Right ventricle myocardium superior (tissue), 1 donor: ENCODE data around the gene DDAH1. TPM values are rescaled to one million over a fixed set of nuclear protein-coding genes. Genes with fewer than 3 reads are reported as not detected.
"Not testable (repeated sequence)": the region's sequence is repeated elsewhere in the genome, so short reads cannot be mapped to it uniquely, and the experiment has no call there.

Experiments used
- ATAC-seq: fragments of 200-7000 bp; cut with Tn5 transposase; one replicate; pipeline ENCODE4 v1.9.1; 2020; ENCODE audit warnings: mild to moderate bottlenecking; ENCODE audit not compliant: poor library complexity
- DNase-seq: peaks from one replicate; pipeline ENCODE4 v3.0.0-alpha.2; 2020
- intact Hi-C: fragments of 100-400 bp; cut with DNase I; formaldehyde crosslinking; loops from one replicate; pipeline ENCODE4 v1.11.2; 2022
- long read RNA-seq: library from polyadenylated mRNA; unstranded; transcript quantifications from one replicate; pipeline ENCODE4 v2.0.0, GENCODE V29; 2021
- total RNA-seq: library from RNA; stranded (reverse); fragmentation: NEBNext Ultra II Directional; extraction: Animal tissue kit (Norgen Biotek cat#: 25700); gene quantifications from one replicate; pipeline ENCODE4 v1.2.1, GENCODE V29; 2021
- donor health status: DM: no; HTN: yes; CAD: no; lungs with severe emphysema.

Gene DDAH1
- total RNA-seq, result 3.5 TPM
- long read RNA-seq, result 0 reads

GRCh38 chr1:85465099-85465785, at the start of gene DDAH1:
Gene DDAH1, minus strand, starts transcription at chr1:85465159. Its CDS starts 114 bp downstream, at chr1:85465045.
- intact Hi-C loops, result no loop called here
- ATAC-seq, result peak; percentile 87
- peak; percentile 70 for DNase-seq

GRCh38 chr1:85513998-85514397, 49.0 kb upstream of the DDAH1 start:
- intact Hi-C loops, ATAC-seq, DNase-seq: not testable (repeated sequence)

- intact Hi-C loops, result loop anchor here (5.0 to 10.0 kb wide), 2 partner anchors 42 to 190 kb away; no protein-coding TSS in a partner anchor
- no peak for DNase-seq
These were observed 39.5 kb upstream of the DDAH1 start for GRCh38 chr1:85504417-85504816.

GRCh38 chr1:85502625-85503083, 37.7 kb upstream of the DDAH1 start:
- intact Hi-C loops, result loop anchor here (2.0 to 10.0 kb wide), 3 partner anchors 40 to 196 kb away; no protein-coding TSS in a partner anchor
- DNase-seq, result no peak
- peak; percentile 95 for ATAC-seq

More at GRCh38 chr1:85504417-85504816, 39.5 kb upstream of the DDAH1 start:
- ATAC-seq, result no peak

GRCh38 chr1:85502171-85502570, 37.2 kb upstream of the DDAH1 start:
- intact Hi-C loops, result loop anchor here (2.0 to 10.0 kb wide), 3 partner anchors 40 to 195 kb away; no protein-coding TSS in a partner anchor
- ATAC-seq (no peak), DNase-seq (no peak)

GRCh38 chr1:85501355-85501898, 36.5 kb upstream of the DDAH1 start:
- no peak for ATAC-seq
- DNase-seq, result no peak
- intact Hi-C loops, result loop anchor here (5.0 to 10.0 kb wide), 2 partner anchors 39 to 193 kb away; no protein-coding TSS in a partner anchor

- intact Hi-C loops, result no loop called here
- ATAC-seq, result no peak
- DNase-seq, result no peak
These were observed 32.1 kb upstream of the DDAH1 start for GRCh38 chr1:85496941-85497582.

GRCh38 chr1:85495556-85495955, 30.6 kb upstream of the DDAH1 start:
- DNase-seq, result no peak
- no peak for ATAC-seq
- intact Hi-C loops, result no loop called here

- DNase-seq (no peak), ATAC-seq (peak; percentile 65)
- intact Hi-C loops, result no loop called here
These were observed 29.9 kb upstream of the DDAH1 start for GRCh38 chr1:85494904-85495266.

- ATAC-seq (no peak), DNase-seq (no peak)
- intact Hi-C loops, result no loop called here
These were observed 29.3 kb upstream of the DDAH1 start for GRCh38 chr1:85494074-85494903.

- DNase-seq (no peak), ATAC-seq (no peak)
- intact Hi-C loops, result no loop called here
These were observed 25.5 kb upstream of the DDAH1 start for GRCh38 chr1:85490270-85490985.

- intact Hi-C loops, result no loop called here
- DNase-seq (no peak), ATAC-seq (no peak)
These were observed 23.2 kb upstream of the DDAH1 start for GRCh38 chr1:85488126-85488525.

GRCh38 chr1:85485516-85485915, 20.6 kb upstream of the DDAH1 start:
- DNase-seq (no peak), ATAC-seq (no peak)
- intact Hi-C loops, result no loop called here

GRCh38 chr1:85484716-85485115, 19.8 kb upstream of the DDAH1 start:
- no peak for ATAC-seq
- intact Hi-C loops, result no loop called here
- no peak for DNase-seq

GRCh38 chr1:85484264-85484663, 19.3 kb upstream of the DDAH1 start:
- intact Hi-C loops, result no loop called here
- DNase-seq (no peak), ATAC-seq (no peak)

GRCh38 chr1:85481688-85482087, 16.7 kb upstream of the DDAH1 start:
- ATAC-seq (no peak), DNase-seq (no peak)
- intact Hi-C loops, result no loop called here

- DNase-seq (no peak), ATAC-seq (no peak)
- intact Hi-C loops, result no loop called here
These were observed 15.6 kb upstream of the DDAH1 start for GRCh38 chr1:85480566-85480965.

- no peak for DNase-seq
- ATAC-seq, result no peak
- intact Hi-C loops, result no loop called here
These were observed 14.5 kb upstream of the DDAH1 start for GRCh38 chr1:85479491-85479890.
